IPS DF 4.7 (cell line): ENCODE results near the gene NAXD.
"Not testable (repeated sequence)": the region's sequence is repeated elsewhere in the genome, so short reads cannot be mapped to it uniquely, and the experiment has no call there.

Source experiments
- DNase-seq: peaks from one replicate; pipeline ENCODE4 v3.0.0-alpha.2; 2013; ENCODE audit warnings: low spot score; ENCODE audit errors: extremely low read depth

NAXD gene

GRCh38 chr13:110593430-110594130 is 21.8 kb upstream of the NAXD start:
- no peak for DNase-seq

- DNase-seq = no peak
These were observed 18.2 kb upstream of the NAXD start for GRCh38 chr13:110597041-110597689.

DNA sequence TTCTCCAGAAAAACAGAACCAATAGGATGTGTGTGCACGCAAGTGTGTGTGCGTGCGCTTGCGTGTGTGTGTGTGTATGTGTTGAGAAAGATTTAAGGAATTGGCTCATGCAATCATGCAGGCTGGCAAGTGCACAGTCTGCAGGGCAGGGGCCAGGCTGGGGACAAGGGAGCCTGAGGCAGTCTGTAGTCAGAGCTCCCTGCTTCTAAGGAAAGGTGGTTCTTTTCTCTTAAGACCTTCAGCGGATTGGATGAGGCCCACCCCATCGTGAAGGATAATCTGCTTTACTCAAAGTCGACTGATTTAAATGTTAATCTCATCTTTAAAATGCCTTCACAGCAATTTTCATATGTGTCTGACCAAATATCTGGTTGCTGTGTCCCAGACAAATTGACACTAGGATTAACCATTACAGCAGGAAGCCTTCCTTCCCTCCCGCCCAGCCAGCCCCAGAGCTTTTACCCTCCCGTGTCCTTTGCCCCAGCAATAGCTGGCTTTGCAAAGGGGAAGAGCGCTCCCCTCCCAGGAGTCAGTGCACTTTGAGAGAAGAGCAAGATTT is 15.0 kb upstream of the NAXD start:
- DNase-seq = no peak

- DNase-seq = no peak
These were observed 14.4 kb upstream of the NAXD start for GRCh38 chr13:110600980-110601379.

DNA sequence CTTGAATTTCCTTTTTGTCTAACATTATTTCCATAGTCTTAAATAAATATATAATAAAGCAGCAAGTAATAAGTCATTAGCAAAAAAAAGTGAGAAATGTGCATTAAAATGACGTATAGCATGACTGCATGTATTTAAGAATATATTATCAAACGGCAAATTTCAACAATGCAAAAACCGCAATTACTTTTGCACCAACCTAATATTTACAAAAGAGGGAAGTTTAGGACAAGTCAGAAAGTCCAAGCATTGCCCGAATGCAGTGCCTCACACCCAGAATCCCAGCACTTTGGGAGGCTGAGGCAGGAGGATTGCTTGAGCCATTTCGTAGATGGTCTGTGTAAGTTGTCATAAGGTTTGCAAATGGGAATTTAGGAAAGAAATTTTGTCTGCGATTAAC is 10.2 kb upstream of the NAXD start:
- DNase-seq = no peak

DNA sequence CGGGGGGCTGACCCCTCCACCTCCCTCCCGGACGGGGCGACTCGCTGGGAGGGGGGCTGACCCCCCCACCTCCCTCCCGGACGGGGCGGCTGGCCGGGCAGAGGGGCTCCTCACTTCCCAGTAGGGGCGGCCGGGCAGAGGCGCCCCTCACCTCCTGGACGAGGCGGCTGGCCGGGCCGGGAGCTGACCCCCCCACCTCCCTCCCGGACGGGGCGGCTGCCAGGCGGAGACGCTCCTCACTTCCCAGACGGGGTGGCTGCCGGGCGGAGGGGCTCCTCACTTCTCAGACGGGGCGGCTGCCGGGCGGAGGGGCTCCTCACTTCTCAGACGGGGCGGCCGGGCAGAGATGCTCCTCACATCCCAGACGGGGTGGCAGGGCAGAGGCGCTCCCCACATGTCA is 9.1 kb upstream of the NAXD start:
- not testable (repeated sequence) for DNase-seq

DNA sequence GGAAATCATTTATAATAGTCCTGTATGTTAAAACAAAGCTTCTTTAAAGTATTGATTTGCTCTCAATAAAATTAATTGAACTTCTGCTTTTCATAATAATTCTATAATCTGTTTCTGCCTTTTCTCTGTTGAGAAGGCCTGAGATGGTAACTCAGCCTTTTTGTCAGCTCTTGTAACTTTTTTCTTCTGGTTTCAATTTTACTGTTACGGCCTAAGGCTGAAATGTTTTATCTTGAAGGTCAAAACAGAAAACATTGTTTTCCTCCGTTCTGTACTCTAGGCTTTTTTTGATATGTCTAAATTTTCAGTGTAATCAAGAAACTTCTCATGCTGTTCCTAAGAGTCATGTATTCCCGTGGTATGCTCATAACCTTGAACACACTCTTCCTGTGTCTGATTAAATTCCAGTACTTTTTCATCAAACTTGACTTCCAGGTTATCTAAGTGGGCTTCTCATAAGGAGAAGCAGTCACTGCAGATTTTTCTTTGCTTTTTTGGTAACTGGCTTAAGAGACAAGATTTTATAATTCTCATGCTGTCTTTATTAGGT is 7.6 kb upstream of the NAXD start:
- no peak for DNase-seq

DNA sequence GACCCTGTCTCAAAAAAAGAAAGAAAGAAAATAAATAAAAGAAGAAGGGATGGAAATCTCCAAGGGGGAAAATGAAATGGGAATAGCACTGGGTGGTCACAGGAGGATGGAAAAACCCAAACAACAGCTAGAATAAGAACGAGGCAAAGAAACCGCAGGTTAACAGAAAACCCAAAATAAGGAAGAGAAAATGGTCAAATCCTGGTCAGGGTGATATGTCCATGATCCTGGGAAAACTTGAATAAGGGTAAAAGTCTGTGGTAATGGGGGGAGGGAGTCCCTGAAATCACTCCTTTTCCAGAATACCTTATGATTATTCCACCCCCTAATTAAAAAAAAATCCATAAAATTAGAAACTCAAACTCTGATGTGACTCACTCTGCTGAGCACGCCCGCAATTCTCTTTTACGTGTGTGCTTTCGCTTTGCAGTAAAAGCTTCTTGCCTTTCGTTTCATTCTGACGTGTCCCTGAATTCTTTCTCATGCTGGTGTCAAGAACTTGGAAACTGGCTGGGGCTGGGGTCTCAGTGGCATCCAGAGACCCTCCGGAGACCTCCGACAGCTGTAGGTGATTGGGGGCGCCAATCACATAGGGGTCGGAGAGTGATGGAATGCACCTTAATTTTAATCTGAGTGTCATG is 4.3 kb upstream of the NAXD start:
- no peak for DNase-seq

DNA sequence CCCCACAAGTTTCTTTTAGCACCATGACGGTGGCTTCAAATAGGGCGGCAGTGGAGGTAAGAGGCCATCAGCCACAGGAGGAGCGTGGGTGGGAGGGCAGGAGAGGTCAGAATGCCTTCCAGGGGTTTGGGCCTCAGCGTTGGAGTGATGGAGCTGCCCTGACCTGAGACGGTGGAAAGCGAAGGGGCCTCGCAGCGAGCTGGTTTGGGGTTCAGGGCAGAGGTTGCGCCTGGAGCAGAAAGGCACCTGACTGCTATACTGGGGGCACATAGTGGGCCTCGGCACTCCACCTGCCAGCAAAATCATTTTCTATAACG is 382 bp upstream of the NAXD start:
- DNase-seq = no peak

- DNase-seq = no peak
These were observed 1.1 kb downstream of the NAXD start for GRCh38 chr13:110616103-110617101.

- DNase-seq = no peak
These were observed 2.2 kb downstream of the NAXD start for GRCh38 chr13:110617321-110618072.

- DNase-seq = no peak
These were observed 2.8 kb downstream of the NAXD start for GRCh38 chr13:110618167-110618566.

DNA sequence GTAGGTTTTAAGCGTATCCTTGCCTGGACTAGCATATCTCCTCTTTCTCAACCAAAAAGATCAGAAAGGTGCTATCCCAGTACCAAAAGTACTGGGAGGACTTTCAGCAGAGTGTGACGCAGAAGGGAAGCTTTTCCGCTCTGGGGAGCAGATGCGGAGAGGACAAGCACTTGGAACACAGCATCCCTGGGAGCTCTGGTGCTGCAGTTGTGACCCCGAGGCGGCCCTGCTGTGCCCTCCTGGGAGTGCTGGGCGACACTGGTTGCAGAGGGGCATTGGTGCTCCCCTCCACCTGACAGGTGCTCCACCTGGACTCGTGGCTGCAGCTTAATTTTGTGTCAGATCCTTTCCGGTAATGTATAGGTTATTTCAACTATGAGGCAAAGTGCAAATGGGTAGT is 3.4 kb downstream of the NAXD start:
- DNase-seq = no peak

- no peak for DNase-seq
These were observed 5.3 kb downstream of the NAXD start for GRCh38 chr13:110620596-110620995.

GRCh38 chr13:110624766-110625756 is 9.7 kb downstream of the NAXD start:
- no peak for DNase-seq

GRCh38 chr13:110625771-110626321 is 10.5 kb downstream of the NAXD start:
- DNase-seq = no peak

DNA sequence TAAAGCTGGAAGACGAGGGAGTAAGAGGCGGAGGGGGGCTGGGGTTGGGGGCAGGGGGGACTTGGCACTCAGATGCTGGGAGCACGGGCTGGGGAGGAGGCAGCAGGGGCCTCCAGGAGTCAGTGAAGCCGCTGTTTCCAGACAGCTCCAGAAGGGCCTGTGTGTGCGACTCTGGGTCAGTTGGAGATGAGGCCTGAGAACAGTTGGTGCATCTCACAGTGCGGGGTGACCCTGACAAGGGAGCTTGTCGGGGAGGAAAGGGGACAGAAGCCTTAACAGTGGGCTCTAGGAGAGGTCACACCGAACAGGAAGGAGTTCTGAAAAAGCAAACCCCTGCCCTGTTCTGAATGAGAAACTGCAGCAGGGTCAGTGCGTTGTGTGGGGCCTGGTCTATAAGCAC is 11.2 kb downstream of the NAXD start:
- DNase-seq = no peak

- no peak for DNase-seq
These were observed 12.0 kb downstream of the NAXD start for GRCh38 chr13:110627351-110627750.
